HG02938 (cell line): Measurements from ENCODE around the gene ZBTB34.
"Not testable (repeated sequence)": the region's sequence is repeated elsewhere in the genome, so short reads cannot be mapped to it uniquely, and the experiment has no call there.

ENCODE experiments used
- ATAC-seq: cut with Tn5 transposase; IDR thresholded peaks from one replicate; pipeline ENCODE4 v1.9.1; 2021; ENCODE audit warnings: mild to moderate bottlenecking, moderate library complexity; ENCODE audit not compliant: unreplicated experiment

Gene ZBTB34

GRCh38 chr9:126860077-126860756, at the start of gene ZBTB34:
TSS of gene ZBTB34 (plus strand) at chr9:126860639. CDS start at chr9:126879400, 18,761 bp downstream.
- ATAC-seq = peak; percentile 51

- ATAC-seq = no peak
Measured at GRCh38 chr9:126813072-126813471, 47.4 kb upstream of the ZBTB34 start.

- no peak for ATAC-seq
Measured at GRCh38 chr9:126814091-126814490, 46.3 kb upstream of the ZBTB34 start.

GRCh38 chr9:126817615-126818014, 42.8 kb upstream of the ZBTB34 start:
- ATAC-seq = not testable (repeated sequence)

GRCh38 chr9:126818482-126818881, 42.0 kb upstream of the ZBTB34 start:
- no peak for ATAC-seq

- no peak for ATAC-seq
Measured at GRCh38 chr9:126819482-126819881, 41.0 kb upstream of the ZBTB34 start.

GRCh38 chr9:126822278-126822677, 38.2 kb upstream of the ZBTB34 start:
- ATAC-seq = no peak

GRCh38 chr9:126822873-126823272, 37.6 kb upstream of the ZBTB34 start:
- ATAC-seq = no peak

- not testable (repeated sequence) for ATAC-seq
Measured at GRCh38 chr9:126824052-126824451, 36.4 kb upstream of the ZBTB34 start.

GRCh38 chr9:126827227-126827626, 33.2 kb upstream of the ZBTB34 start:
- ATAC-seq = no peak

- no peak for ATAC-seq
Measured at GRCh38 chr9:126829035-126829434, 31.4 kb upstream of the ZBTB34 start.

GRCh38 chr9:126830827-126831226, 29.6 kb upstream of the ZBTB34 start:
- ATAC-seq = no peak

- no peak for ATAC-seq
Measured at GRCh38 chr9:126832440-126832839, 28.0 kb upstream of the ZBTB34 start.

GRCh38 chr9:126833020-126833419, 27.4 kb upstream of the ZBTB34 start:
- ATAC-seq = no peak

- ATAC-seq = no peak
Measured at GRCh38 chr9:126833710-126834345, 26.6 kb upstream of the ZBTB34 start.

GRCh38 chr9:126834672-126835071, 25.8 kb upstream of the ZBTB34 start:
- ATAC-seq = no peak

GRCh38 chr9:126836216-126836615, 24.2 kb upstream of the ZBTB34 start:
- ATAC-seq = no peak

GRCh38 chr9:126838055-126838811, 22.2 kb upstream of the ZBTB34 start:
- no peak for ATAC-seq

GRCh38 chr9:126838895-126839294, 21.5 kb upstream of the ZBTB34 start:
- ATAC-seq = no peak

- no peak for ATAC-seq
Measured at GRCh38 chr9:126839301-126839700, 21.1 kb upstream of the ZBTB34 start.

- no peak for ATAC-seq
Measured at GRCh38 chr9:126842220-126842842, 18.1 kb upstream of the ZBTB34 start.
